H1 (cell line): Measurements from ENCODE around the gene TGIF1. TPM values are rescaled to one million over a fixed set of nuclear protein-coding genes. Genes with fewer than 3 reads are reported as not detected.

Experiments
- CTCF ChIA-PET: fragments of 300-600 bp; sonication (Branson Sonifier 250); formaldehyde crosslinking; loops from one replicate; lab custom pipeline; 2021; ENCODE audit not compliant: partially characterized antibody; lab: Charles Lee
- POLR2A ChIA-PET: fragments of 300-600 bp; sonication (Branson Sonifier 250); formaldehyde crosslinking; loops from one replicate; lab custom pipeline; 2021; ENCODE audit warnings: inconsistent platforms; ENCODE audit not compliant: partially characterized antibody; lab: Charles Lee
- DNase-seq, 2 experiments: peaks; one replicate each; pipeline versions ENCODE4 v3.0.0 to v3.0.0-alpha.2; 2010 to 2022; ENCODE audit warnings: low spot score in 2 of 2, low read depth in 1 of 2, mixed read lengths in 1 of 2
- FAIRE-seq: peaks from 2 replicates; lab custom pipeline; 2011; peaks lifted over from hg19 to GRCh38; lab: Jason Lieb, UNC
- H2AFZ ChIP-seq: 2 replicates; pipeline ENCODE4 v1.8.1; 2012; ENCODE audit warnings: low read length, inconsistent platforms
- H2AK5ac ChIP-seq: 2 replicates; pipeline ENCODE4 v1.6.1; 2013; ENCODE audit warnings: low read depth, low read length
- H2BK120ac ChIP-seq: replicated peaks from 2 replicates; pipeline ENCODE3; 2013; ENCODE audit warnings: low read depth, low read length, inconsistent platforms
- H2BK12ac ChIP-seq: 2 replicates; pipeline ENCODE4 v1.6.1; 2013; ENCODE audit warnings: low read depth, low read length
- H2BK15ac ChIP-seq: 2 replicates; pipeline ENCODE4 v1.6.1; 2013; ENCODE audit warnings: low read length
- H2BK20ac ChIP-seq: 2 replicates; pipeline ENCODE4 v1.6.1; 2013; ENCODE audit warnings: low read length
- H2BK5ac ChIP-seq: 2 replicates; pipeline ENCODE4 v1.6.1; 2013; ENCODE audit warnings: low read depth, low read length
- H3K14ac ChIP-seq: 2 replicates; pipeline ENCODE4 v1.6.1; 2013; ENCODE audit warnings: inconsistent platforms; ENCODE audit not compliant: insufficient read length
- H3K18ac ChIP-seq: 2 replicates; pipeline ENCODE4 v1.6.1; 2013; ENCODE audit warnings: low read length; ENCODE audit errors: extremely low read depth
- H3K23ac ChIP-seq: 2 replicates; pipeline ENCODE4 v1.6.1; 2013; ENCODE audit warnings: inconsistent platforms; ENCODE audit not compliant: insufficient read length
- H3K23me2 ChIP-seq: 2 replicates; pipeline ENCODE4 v1.6.1; 2013; ENCODE audit warnings: low read depth, low read length
- H3K27ac ChIP-seq: 2 replicates; pipeline ENCODE4 v1.6.1; 2011; ENCODE audit warnings: low read depth, low read length, inconsistent platforms
- H3K27me3 ChIP-seq, 4 experiments: replicated peaks in 1 of 4; 1 replicate in 1 of 4; 2 replicates in 3 of 4; pipeline versions ENCODE4 v1.6.1 to v1.8.1; 2011 to 2013; ENCODE audit warnings: low read length in 3 of 4, mild to moderate bottlenecking in 3 of 4, inconsistent platforms in 2 of 4, mixed read lengths in 2 of 4, moderate library complexity in 1 of 4; ENCODE audit not compliant: control insufficient read depth in 3 of 4, insufficient read depth in 3 of 4; ENCODE audit errors: extremely low read depth in 1 of 4
- H3K36me3 ChIP-seq, 4 experiments: 2 replicates each; pipeline versions ENCODE4 v1.6.1 to v1.8.1; 2011 to 2013; ENCODE audit warnings: mild to moderate bottlenecking in 4 of 4, low read length in 3 of 4, moderate library complexity in 2 of 4, control low read depth in 1 of 4, inconsistent platforms in 1 of 4; ENCODE audit not compliant: insufficient read depth in 4 of 4, control insufficient read depth in 2 of 4
- H3K4ac ChIP-seq: replicated peaks from 2 replicates; pipeline ENCODE3; 2013; ENCODE audit warnings: low read length, low read depth, mixed read lengths, inconsistent platforms; ENCODE audit not compliant: insufficient read length
- H3K4me1 ChIP-seq, 4 experiments: replicated peaks in 1 of 4; 1 replicate in 1 of 4; 2 replicates in 3 of 4; pipeline versions ENCODE4 v1.6.1 to v1.8.1; 2011 to 2013; ENCODE audit warnings: low read length in 3 of 4, inconsistent platforms in 2 of 4, mixed read lengths in 1 of 4; ENCODE audit not compliant: insufficient read depth in 4 of 4, control insufficient read depth in 3 of 4
- H3K4me2 ChIP-seq, 2 experiments: 2 replicates each; pipeline versions ENCODE4 v1.6.1 to v1.8.1; 2011 to 2013; ENCODE audit warnings: low read depth in 2 of 2, low read length in 2 of 2, control low read depth in 1 of 2, inconsistent platforms in 1 of 2, mild to moderate bottlenecking in 1 of 2; ENCODE audit not compliant: insufficient read depth in 1 of 2
- H3K4me3 ChIP-seq, 4 experiments: fragments of 200-600, 300-600 bp in 1 of 4; sonication (generic), shearing (Covaris generic), sonication (Bioruptor Twin) in 1 of 4; 2 replicates each; pipeline versions ENCODE4 v1.5.1 to v1.8.1; 2011 to 2016; ENCODE audit warnings: low read length in 4 of 4, low read depth in 3 of 4, control low read depth in 2 of 4, inconsistent platforms in 2 of 4, mild to moderate bottlenecking in 2 of 4, mixed read lengths in 1 of 4, moderate library complexity in 1 of 4; ENCODE audit not compliant: insufficient read depth in 2 of 4; ENCODE audit errors: extremely low read depth in 1 of 4
- H3K56ac ChIP-seq: replicated peaks from 2 replicates; pipeline ENCODE3; 2013; ENCODE audit warnings: low read depth, mild to moderate bottlenecking, mixed read lengths, low read length, inconsistent platforms; ENCODE audit not compliant: insufficient read length
- H3K79me1 ChIP-seq: 2 replicates; pipeline ENCODE4 v1.6.1; 2013; ENCODE audit warnings: low read depth, low read length, control low read depth
- H3K79me2 ChIP-seq, 2 experiments: 2 replicates each; pipeline versions ENCODE4 v1.6.1 to v1.8.1; 2012 to 2013; ENCODE audit warnings: low read length in 2 of 2, mild to moderate bottlenecking in 2 of 2, inconsistent platforms in 1 of 2; ENCODE audit not compliant: insufficient read depth in 2 of 2, control insufficient read depth in 1 of 2
- H3K9ac ChIP-seq, 4 experiments: replicated peaks in 1 of 4; 1 replicate in 1 of 4; 2 replicates in 3 of 4; pipeline versions ENCODE4 v1.6.1 to v1.8.1; 2011 to 2013; ENCODE audit warnings: low read depth in 3 of 4, low read length in 3 of 4, control low read depth in 2 of 4, mild to moderate bottlenecking in 2 of 4, moderate library complexity in 2 of 4, inconsistent platforms in 1 of 4; ENCODE audit errors: extremely low read depth in 1 of 4
- H3K9me3 ChIP-seq, 2 experiments: 2 replicates each; pipeline versions ENCODE4 v1.6.1 to v1.8.1; 2012 to 2013; ENCODE audit warnings: mild to moderate bottlenecking in 2 of 2, moderate library complexity in 2 of 2, control low read depth in 1 of 2, inconsistent platforms in 1 of 2, low read depth in 1 of 2, low read length in 1 of 2, mixed read lengths in 1 of 2; ENCODE audit not compliant: insufficient read depth in 2 of 2
- H4K20me1 ChIP-seq, 2 experiments: replicated peaks in 1 of 2; 2 replicates each; pipeline versions ENCODE3 to v1.8.1; 2011 to 2013; ENCODE audit warnings: inconsistent platforms in 2 of 2, low read length in 2 of 2, mild to moderate bottlenecking in 1 of 2; ENCODE audit not compliant: insufficient read depth in 2 of 2, control insufficient read depth in 1 of 2
- H4K5ac ChIP-seq: 2 replicates; pipeline ENCODE4 v1.6.1; 2013; ENCODE audit warnings: low read length, low read depth, mixed read lengths, inconsistent platforms; ENCODE audit not compliant: insufficient read length
- H4K8ac ChIP-seq: 2 replicates; pipeline ENCODE4 v1.8.0; 2013; ENCODE audit warnings: mild to moderate bottlenecking, moderate library complexity, low read length, inconsistent platforms; ENCODE audit not compliant: insufficient read depth; ENCODE audit errors: extremely low read depth
- H4K91ac ChIP-seq: replicated peaks from 2 replicates; pipeline ENCODE3; 2013; ENCODE audit warnings: low read length, mixed read lengths, inconsistent platforms; ENCODE audit not compliant: insufficient read length
- KDM1A ChIP-seq: fragments of 200-600, 300-600 bp; sonication (generic); IDR thresholded peaks from 2 replicates; pipeline ENCODE4 v1.7.1; 2016; ENCODE audit warnings: mild to moderate bottlenecking, low read length, borderline replicate concordance
- NRF1 ChIP-seq: IDR thresholded peaks from 2 replicates; pipeline ENCODE4 v1.6.1; 2011; ENCODE audit warnings: mild to moderate bottlenecking, low read depth, low read length, improper control_type of control experiment
- SRF ChIP-seq: IDR thresholded peaks from 2 replicates; pipeline ENCODE4 v1.6.1; 2011; ENCODE audit warnings: mild to moderate bottlenecking, low read depth, low read length, moderate library complexity
- WGBS, 2 experiments: shearing (Covaris generic) in 1 of 2; methylation state at CpG; one replicate each; pipeline versions ENCODE4 v1.1.6 to v1.1.7; 2013 to 2015; ENCODE audit warnings: low lambda C conversion rate in 2 of 2, mixed read lengths in 2 of 2, inconsistent platforms in 1 of 2, low coverage in 1 of 2, missing lambda C conversion rate in 1 of 2; ENCODE audit not compliant: insufficient replicate concordance in 2 of 2, insufficient coverage in 1 of 2, insufficient read length in 1 of 2; ENCODE audit errors: extremely low coverage in 1 of 2, missing lambda C conversion rate in 1 of 2; 5-methylcytosine and 5-hydroxymethylcytosine counted together
- polyA plus RNA-seq, 7 experiments: library from polyadenylated mRNA; depleted of rRNA in 3 of 7; stranded (reverse) in 5 of 7; unstranded in 2 of 7; fragments of >200 nt in 5 of 7; fragments of 200-250 nt in 2 of 7; gene quantifications; 1 replicate in 5 of 7; 2 replicates in 1 of 7; 4 replicates in 1 of 7; pipeline versions ENCODE4 v1.2.1 to v1.2.3, GENCODE V29; 2011 to 2013; ENCODE audit warnings: missing spikeins in 2 of 7, mixed read lengths in 2 of 7
- total RNA-seq: library from RNA; stranded (reverse); fragmentation: NEBNext Ultra II Directional; extraction: Animal tissue kit (Norgen Biotek cat#: 25700); gene quantifications from 2 replicates; pipeline ENCODE4 v1.2.1, GENCODE V29; 2021
- TF ChIP-seq, protein P1 (sequence below): IDR thresholded peaks from 2 replicates; pipeline ENCODE4 v1.6.1; 2012; ENCODE audit warnings: inconsistent platforms

The TGIF1 gene
- total and polyA plus RNA-seq, 2 of the 8 experiments (the other 6 are each of a cell fraction or from before 2014, with no cell fraction given): 256 to 262 TPM

DNA sequence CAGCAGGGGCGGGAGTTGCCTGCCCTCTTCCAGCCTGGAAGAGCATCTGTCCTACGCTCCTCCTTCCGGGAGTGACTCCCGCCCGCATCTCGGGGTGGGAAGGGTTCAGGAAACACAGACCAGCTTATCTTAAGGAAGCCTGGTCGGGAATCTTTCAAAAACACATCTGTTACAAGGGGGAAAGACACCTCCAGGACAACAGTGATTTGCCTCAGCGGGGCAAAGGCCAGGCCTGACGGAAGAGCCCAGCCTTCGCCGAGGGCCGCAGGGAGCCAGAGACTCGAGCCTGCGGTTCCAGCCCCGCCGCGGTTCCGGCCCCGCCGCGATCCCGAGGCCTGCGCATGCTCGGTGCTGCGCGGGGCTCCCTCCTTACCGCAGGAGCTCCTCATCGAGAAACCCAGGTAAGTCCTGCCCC lies 38.1 kb upstream of the TGIF1 start:
- H3K4me2 ChIP-seq: no peak overlapping the region
- H3K4me3 ChIP-seq: no peak overlapping the region
- TF ChIP-seq, protein P1, sequence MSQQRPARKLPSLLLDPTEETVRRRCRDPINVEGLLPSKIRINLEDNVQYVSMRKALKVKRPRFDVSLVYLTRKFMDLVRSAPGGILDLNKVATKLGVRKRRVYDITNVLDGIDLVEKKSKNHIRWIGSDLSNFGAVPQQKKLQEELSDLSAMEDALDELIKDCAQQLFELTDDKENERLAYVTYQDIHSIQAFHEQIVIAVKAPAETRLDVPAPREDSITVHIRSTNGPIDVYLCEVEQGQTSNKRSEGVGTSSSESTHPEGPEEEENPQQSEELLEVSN: 0 out of 2 replicates have a peak, but pooled peaks have one; percentile 18
- TF ChIP-seq KDM1A: 0 out of 2 replicates have a peak, but pooled peaks have one; percentile 22
- no peak for TF ChIP-seq SRF
- TF ChIP-seq NRF1: peak; percentile 41
- H2BK15ac ChIP-seq: no peak overlapping the region
- H3K79me2 ChIP-seq: no peaks in the 10 kb centered on the region
- H3K18ac ChIP-seq: no peak overlapping the region
- no peak overlapping the region for H3K4ac ChIP-seq
- H3K36me3 ChIP-seq: no peaks in the 10 kb centered on the region
- H2BK120ac ChIP-seq: no peak overlapping the region
- peak overlapping the region; percentile 49; the same call in 1 of the 2 replicates for H2AFZ ChIP-seq
- CTCF ChIA-PET: interaction anchor here (0.8 to 1.0 kb wide), 2 partner anchors 128 to 254 kb away, joined by 3 read pairs; no protein-coding TSS in a partner anchor
- no peak overlapping the region for H2BK12ac ChIP-seq
- FAIRE-seq (no peak), DNase-seq (no peak)
- H2AK5ac ChIP-seq: no peak overlapping the region
- H3K23ac ChIP-seq: no peak overlapping the region
- no peak overlapping the region for H3K27ac ChIP-seq
- 86% methylated on average over 28 of the region's 28 CpGs; no CpG with 5 or more reads in 1 of the 2 experiments for WGBS, 2 experiments
- H4K8ac ChIP-seq: peak overlapping the region; percentile 28; the same call in 1 of the 2 replicates
- no peaks in the 10 kb centered on the region for H3K79me1 ChIP-seq
- H3K4me1 ChIP-seq: no peaks in the 10 kb centered on the region
- H3K27me3 ChIP-seq: no peaks in the 10 kb centered on the region; a peak in 1 of 7 replicates
- H3K14ac ChIP-seq: no peak overlapping the region
- H4K20me1 ChIP-seq: no peaks in the 10 kb centered on the region
- POLR2A ChIA-PET: interaction anchor here (0.6 to 1.0 kb wide), 2 partner anchors 17 to 43 kb away, joined by 3 to 5 read pairs; no protein-coding TSS in a partner anchor
- no peak overlapping the region for H3K56ac ChIP-seq
- H3K9ac ChIP-seq: no peak overlapping the region
- no peaks in the 10 kb centered on the region for H3K23me2 ChIP-seq
- H4K5ac ChIP-seq: no peak overlapping the region
- no peak overlapping the region for H2BK5ac ChIP-seq
- no peak overlapping the region for H4K91ac ChIP-seq
- no peak overlapping the region for H2BK20ac ChIP-seq
- H3K9me3 ChIP-seq: no peaks in the 10 kb centered on the region
